HG03025 (cell line): ENCODE data around the gene GALNT14.
"Not testable (repeated sequence)": the region's sequence is repeated elsewhere in the genome, so short reads cannot be mapped to it uniquely, and the experiment has no call there.

Source experiments
- ATAC-seq: cut with Tn5 transposase; IDR thresholded peaks from one replicate; pipeline ENCODE4 v1.9.1; 2021; ENCODE audit warnings: mild to moderate bottlenecking, moderate library complexity; ENCODE audit not compliant: unreplicated experiment, low FRiP score

GALNT14 gene

DNA sequence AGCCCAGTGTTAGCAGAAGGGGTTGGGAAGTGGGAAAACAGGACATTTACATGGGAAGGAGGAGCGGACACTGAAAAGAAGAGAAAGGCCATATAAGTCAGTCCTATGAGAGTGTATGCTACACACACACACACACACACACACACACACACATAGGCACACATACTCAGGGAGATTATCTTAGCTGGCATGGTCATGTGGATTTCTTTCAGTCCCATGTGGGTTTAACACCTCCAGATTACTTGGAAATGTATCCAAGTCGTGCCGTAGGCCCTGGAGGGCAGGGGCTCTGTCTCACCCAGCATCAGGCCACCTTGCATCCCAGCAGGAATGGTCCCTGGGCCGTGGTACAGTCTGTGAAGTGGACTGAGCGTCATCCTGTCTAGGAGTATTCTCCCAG, 217.7 kb downstream of the GALNT14 start:
- no peak for ATAC-seq

DNA sequence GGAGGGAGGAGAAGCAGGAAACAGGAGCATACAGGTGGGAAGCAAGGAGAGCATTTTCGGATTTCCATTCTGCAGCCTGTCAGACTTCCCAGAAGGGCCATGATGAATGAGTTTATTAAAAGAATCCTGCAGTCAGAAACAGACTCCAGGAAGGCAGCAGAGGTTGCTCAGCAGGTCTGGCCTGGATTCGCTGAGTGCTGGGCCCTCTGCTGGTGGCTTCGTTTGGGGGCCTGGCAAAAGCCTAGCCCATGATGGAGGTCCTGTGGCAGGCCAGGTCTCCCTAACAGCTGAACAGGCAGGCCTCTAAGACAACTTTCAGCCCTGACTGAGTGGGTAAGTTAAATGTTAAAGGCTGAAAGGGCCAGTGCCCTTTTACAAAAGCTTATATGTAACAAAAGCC, 222.8 kb downstream of the GALNT14 start:
- no peak for ATAC-seq

GRCh38 chr2:30914456-30914855, 223.8 kb downstream of the GALNT14 start:
- ATAC-seq, result no peak

GRCh38 chr2:30912056-30912455, 226.2 kb downstream of the GALNT14 start:
- ATAC-seq, result no peak

GRCh38 chr2:30911327-30911726, 226.9 kb downstream of the GALNT14 start:
- no peak for ATAC-seq

DNA sequence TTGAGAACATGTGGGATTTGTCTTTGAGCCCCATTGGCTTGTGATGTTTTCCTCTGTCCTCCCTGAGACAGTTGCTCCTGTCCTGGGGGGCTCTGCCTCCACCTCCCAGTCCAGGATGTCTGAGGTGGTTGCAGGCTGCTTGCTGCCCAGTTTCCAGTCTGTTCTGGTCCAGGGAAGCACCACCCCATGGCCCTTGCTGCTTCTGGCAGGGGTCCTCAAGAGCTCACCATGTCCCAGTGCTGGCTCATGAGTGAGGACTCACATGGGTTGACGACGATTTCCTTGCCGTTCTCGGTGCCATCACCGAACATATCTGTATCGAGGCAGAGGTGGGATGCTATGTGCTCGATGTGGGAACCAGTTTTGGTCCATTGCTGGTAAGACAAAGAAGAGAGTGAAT, 227.6 kb downstream of the GALNT14 start:
- ATAC-seq, result no peak

DNA sequence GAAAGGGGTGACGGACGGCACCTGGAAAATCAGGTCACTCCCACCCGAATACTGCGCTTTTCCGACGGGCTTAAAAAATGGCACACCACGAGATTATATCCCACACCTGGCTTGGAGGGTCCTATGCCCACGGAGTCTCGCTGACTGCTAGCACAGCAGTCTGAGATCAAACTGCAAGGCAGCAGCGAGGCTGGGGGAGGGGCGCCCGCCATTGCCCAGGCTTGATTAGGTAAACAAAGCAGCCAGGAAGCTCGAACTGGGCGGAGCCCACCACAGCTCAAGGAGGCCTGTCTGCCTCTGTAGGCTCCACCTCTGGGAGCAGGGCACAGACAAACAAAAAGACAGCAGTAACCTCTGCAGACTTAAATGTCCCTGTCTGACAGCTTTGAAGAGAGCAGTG, 233.8 kb downstream of the GALNT14 start:
- not testable (repeated sequence) for ATAC-seq

DNA sequence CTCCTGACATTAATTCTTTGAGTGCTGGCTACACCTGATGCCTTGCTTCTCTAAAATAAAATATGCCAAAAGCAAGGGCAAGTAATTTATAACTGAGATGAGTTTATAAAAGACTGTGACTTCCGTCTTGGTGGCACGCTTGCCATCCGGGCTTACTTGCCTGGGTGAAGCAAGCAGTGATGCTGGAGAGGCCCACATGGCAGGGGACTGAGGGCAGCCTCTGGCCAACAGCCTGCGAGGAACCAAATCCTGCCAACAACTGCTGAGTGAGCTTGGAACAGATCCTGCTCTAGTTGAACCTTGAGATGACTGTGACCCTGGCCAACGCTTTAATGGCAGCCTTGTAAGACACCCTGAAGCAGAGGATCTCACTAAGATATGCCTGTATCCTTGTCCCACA, 234.9 kb downstream of the GALNT14 start:
- ATAC-seq, result no peak

- ATAC-seq, result no peak
Observed at GRCh38 chr2:30900381-30900780, 237.9 kb downstream of the GALNT14 start.

GRCh38 chr2:30899516-30900054, 238.7 kb downstream of the GALNT14 start:
- ATAC-seq, result no peak

DNA sequence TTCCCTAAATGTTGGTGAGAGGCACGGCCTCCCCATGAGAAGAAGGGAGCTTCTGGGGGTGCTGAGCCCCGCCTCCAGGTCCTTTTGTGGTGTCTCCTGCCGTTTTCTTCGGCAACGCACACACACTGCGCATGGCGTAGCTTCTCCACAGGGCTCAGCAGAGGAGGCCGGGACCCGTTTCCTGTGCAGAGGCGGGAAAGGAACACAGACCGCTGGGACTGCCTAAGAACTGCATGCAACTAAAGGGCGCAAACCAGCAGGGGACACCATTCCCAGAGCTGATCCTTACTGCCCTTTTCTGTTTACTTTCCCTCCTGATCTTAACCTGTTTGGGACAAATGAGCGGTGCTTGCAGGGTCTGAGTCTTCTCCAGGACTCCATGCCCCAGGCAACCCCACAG, 240.7 kb downstream of the GALNT14 start:
- no peak for ATAC-seq

GRCh38 chr2:30894498-30895119, 243.6 kb downstream of the GALNT14 start:
- no peak for ATAC-seq

DNA sequence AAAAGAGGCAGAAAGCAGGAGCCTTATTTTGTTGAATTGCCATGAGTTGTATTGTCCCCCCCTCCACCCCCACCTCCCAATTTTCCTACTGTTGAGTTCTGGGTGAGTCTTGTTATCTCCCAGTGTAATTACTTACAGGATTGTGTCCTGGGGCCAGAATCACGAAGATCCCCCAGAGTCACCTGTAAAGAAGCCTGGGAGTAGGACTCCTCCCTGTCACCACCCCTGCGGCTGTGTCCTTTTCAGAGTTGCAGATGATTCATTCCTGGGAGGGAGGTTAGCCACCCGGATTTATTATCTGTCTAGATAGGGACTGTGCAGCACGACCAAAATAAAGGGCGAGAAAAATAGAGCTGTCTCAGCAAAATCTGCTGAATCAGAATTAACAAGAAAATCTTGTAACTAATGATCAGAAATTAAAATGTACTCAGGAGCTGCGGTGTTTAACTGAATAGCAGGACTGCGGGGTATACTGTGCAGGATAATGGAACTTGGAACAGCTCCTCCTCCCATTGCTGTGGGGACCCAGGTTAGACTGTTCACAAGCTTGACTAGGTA, 249.3 kb downstream of the GALNT14 start:
- no peak for ATAC-seq

DNA sequence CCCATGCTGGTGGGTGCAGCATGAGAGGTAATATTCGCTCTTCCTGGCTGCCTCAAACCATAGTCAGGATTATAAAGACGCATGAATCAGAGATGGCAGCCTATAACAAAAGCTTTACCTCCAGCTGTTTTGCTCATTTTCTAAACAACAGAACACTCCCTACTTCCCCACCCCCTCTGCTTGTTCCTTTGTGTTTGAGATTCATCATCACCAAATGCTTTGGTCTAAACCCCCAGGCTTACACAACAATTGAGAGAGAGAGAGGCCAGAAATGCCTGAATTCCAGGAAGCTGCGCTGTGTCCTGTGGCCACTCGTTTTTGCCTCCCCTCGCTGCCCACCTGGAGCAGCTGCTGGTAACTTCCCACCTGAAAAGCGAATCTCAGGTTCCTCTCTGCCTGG, 252.2 kb downstream of the GALNT14 start:
- ATAC-seq, result no peak

DNA sequence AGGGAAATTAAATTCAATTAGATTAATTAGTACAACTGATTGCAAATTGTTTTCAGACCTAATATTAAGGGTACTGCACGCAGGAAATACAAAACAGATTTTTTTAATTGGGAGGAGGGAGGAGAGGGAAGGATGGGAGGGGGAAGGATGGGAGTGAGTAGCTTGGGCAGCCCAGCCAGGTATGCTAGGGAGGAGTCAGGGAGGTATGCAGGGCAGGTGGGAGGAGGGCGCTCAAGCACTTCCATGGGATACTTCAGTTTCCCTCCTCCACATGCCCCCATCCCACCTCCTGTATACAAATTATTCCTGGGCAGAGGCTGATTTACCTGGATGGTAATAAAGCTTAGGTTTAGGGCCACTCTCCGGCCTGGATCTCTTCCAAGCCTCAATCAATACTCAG, 254.4 kb downstream of the GALNT14 start:
- ATAC-seq, result no peak

DNA sequence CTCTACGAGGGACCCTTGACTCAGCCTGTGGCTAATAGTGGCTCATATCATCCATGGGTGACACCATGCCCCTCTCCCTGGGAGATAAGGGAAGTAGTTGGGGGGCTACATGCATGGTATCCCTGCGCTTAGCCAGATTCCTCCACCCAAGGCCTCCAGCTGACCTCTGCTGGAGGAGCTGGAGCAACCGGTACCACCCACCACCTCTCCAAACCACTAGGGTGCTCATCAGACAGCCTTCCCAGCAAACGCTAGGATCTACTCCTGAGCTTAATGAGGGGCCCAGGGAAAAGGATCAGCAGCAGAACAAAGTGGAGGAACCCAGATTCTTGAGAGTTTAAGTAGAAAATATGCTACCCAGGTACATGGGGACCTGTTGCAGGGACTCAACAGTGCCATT, 255.1 kb downstream of the GALNT14 start:
- no peak for ATAC-seq

GRCh38 chr2:30880516-30880915, 257.7 kb downstream of the GALNT14 start:
- no peak for ATAC-seq

GRCh38 chr2:30877833-30878232, 260.4 kb downstream of the GALNT14 start:
- ATAC-seq, result no peak

GRCh38 chr2:30872797-30873196, 265.4 kb downstream of the GALNT14 start:
- ATAC-seq, result no peak

GRCh38 chr2:30871980-30872789, 266.1 kb downstream of the GALNT14 start:
- ATAC-seq, result no peak

DNA sequence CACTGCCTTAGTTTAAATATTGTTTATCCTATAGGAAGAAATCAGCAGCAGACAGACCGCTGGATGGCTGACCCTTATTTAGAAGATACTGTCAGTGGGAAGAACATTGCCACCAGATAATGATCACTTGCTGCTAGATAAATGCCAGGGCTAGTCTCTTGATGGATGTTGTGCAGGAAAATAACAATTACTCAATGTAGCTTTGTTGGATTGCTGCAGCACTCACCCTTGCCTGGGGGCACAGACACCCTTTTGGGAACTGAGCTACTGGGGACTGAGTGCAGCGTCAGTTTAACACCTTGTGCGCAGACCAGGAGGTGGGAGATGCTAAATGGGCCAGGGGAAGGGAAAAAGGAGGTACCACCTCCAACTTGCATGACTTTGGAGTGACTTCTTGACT, 266.8 kb downstream of the GALNT14 start:
- no peak for ATAC-seq

- ATAC-seq, result no peak
Observed at GRCh38 chr2:30869988-30870387, 268.3 kb downstream of the GALNT14 start.
